KMS-11 (cell line): ENCODE results near the gene CYP27C1.

Source experiments
- H2AFZ ChIP-seq: fragments of 200-600 bp; sonication (generic); 2 replicates; pipeline ENCODE4 v1.6.1; 2016; ENCODE audit warnings: antibody characterized with exemption, mixed run types, low read depth
- H3K27ac ChIP-seq: fragments of 200-600 bp; sonication (generic); 2 replicates; pipeline ENCODE4 v1.6.1; 2016; ENCODE audit warnings: mild to moderate bottlenecking, mixed run types
- H3K27me3 ChIP-seq: fragments of 200-600 bp; sonication (generic); 2 replicates; pipeline ENCODE4 v1.6.1; 2017; ENCODE audit warnings: mild to moderate bottlenecking, low read depth, mixed run types, moderate library complexity; ENCODE audit not compliant: insufficient read depth
- H3K36me3 ChIP-seq: fragments of 200-600 bp; sonication (generic); 2 replicates; pipeline ENCODE4 v1.6.1; 2017; ENCODE audit warnings: mild to moderate bottlenecking, mixed run types; ENCODE audit not compliant: insufficient read depth
- H3K4me1 ChIP-seq: fragments of 200-600 bp; sonication (generic); 2 replicates; pipeline ENCODE4 v1.6.1; 2016; ENCODE audit warnings: mild to moderate bottlenecking, low read depth, mixed run types; ENCODE audit not compliant: poor library complexity, severe bottlenecking
- H3K4me2 ChIP-seq: fragments of 200-600 bp; sonication (generic); 2 replicates; pipeline ENCODE4 v1.7.0; 2016; ENCODE audit warnings: mild to moderate bottlenecking, mixed run types
- H3K4me3 ChIP-seq: fragments of 200-600 bp; sonication (generic); IDR thresholded peaks from 2 replicates; pipeline ENCODE4 v1.6.1; 2017; ENCODE audit warnings: low read depth, low read length, mixed read lengths; ENCODE audit not compliant: insufficient read depth
- H3K79me2 ChIP-seq: fragments of 200-600 bp; sonication (generic); 2 replicates; pipeline ENCODE4 v1.6.1; 2016; ENCODE audit warnings: low read depth, mixed run types; ENCODE audit not compliant: insufficient read depth
- H3K9ac ChIP-seq: fragments of 200-600 bp; sonication (generic); 2 replicates; pipeline ENCODE4 v1.6.1; 2016; ENCODE audit warnings: mild to moderate bottlenecking, mixed run types
- H4K20me1 ChIP-seq: fragments of 200-600 bp; sonication (generic); 2 replicates; pipeline ENCODE4 v1.6.1; 2016; ENCODE audit warnings: mild to moderate bottlenecking, mixed run types; ENCODE audit not compliant: insufficient read depth
- TF ChIP-seq, protein P1 (sequence below): fragments of 200-600 bp; sonication (generic); conservative IDR thresholded peaks from 2 replicates; pipeline ENCODE4 v1.6.1; 2017; ENCODE audit warnings: low read depth, mild to moderate bottlenecking, antibody characterized with exemption, low read length, moderate library complexity, mixed read lengths

The CYP27C1 gene, protein sequence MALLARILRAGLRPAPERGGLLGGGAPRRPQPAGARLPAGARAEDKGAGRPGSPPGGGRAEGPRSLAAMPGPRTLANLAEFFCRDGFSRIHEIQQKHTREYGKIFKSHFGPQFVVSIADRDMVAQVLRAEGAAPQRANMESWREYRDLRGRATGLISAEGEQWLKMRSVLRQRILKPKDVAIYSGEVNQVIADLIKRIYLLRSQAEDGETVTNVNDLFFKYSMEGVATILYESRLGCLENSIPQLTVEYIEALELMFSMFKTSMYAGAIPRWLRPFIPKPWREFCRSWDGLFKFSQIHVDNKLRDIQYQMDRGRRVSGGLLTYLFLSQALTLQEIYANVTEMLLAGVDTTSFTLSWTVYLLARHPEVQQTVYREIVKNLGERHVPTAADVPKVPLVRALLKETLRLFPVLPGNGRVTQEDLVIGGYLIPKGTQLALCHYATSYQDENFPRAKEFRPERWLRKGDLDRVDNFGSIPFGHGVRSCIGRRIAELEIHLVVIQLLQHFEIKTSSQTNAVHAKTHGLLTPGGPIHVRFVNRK

DNA sequence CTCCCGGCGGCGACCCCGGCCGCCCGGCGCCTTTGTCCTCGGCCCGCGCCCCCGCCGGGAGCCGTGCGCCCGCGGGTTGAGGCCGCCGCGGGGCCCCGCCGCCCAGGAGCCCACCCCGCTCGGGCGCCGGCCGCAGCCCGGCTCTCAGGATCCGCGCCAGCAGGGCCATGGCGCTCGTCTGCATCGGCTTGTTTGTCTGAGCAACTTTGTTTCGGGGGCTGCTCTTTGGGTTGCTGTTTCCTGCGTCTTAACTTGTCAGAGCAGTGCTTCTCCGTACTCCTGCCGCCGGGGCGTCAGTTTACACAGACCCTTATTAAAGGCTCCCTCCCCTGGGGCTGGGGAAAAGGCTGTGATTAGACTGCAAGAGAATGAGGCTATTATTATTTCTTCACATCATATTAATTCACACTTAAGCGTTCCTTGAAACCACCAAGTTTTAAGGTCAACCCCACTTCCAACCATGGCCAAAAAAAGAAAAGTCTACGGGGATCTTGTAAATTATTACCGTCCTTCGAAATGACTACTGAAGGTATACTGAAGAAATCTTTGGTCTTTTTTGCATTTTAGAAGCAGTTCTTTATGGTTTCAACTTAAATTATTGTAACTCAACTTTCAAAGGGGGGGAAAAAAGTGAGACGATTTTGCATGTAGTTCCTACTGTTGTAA, at the start of gene CYP27C1:
Gene CYP27C1, minus strand, starts transcription at position 198 of the 666 bp plus-strand sequence. Its CDS starts 29 bp downstream, at position 169.
- H3K36me3 ChIP-seq, result no peaks in the 10 kb centered on the region
- no peak within 1 kb of the TSS for H3K9ac ChIP-seq
- no peak within 1 kb of the TSS for H3K4me2 ChIP-seq
- no peaks in the 10 kb centered on the region for H3K4me1 ChIP-seq
- no peak within 1 kb of the TSS for H2AFZ ChIP-seq
- TF ChIP-seq, protein P1, sequence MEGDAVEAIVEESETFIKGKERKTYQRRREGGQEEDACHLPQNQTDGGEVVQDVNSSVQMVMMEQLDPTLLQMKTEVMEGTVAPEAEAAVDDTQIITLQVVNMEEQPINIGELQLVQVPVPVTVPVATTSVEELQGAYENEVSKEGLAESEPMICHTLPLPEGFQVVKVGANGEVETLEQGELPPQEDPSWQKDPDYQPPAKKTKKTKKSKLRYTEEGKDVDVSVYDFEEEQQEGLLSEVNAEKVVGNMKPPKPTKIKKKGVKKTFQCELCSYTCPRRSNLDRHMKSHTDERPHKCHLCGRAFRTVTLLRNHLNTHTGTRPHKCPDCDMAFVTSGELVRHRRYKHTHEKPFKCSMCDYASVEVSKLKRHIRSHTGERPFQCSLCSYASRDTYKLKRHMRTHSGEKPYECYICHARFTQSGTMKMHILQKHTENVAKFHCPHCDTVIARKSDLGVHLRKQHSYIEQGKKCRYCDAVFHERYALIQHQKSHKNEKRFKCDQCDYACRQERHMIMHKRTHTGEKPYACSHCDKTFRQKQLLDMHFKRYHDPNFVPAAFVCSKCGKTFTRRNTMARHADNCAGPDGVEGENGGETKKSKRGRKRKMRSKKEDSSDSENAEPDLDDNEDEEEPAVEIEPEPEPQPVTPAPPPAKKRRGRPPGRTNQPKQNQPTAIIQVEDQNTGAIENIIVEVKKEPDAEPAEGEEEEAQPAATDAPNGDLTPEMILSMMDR, result no peak
- no peaks in the 10 kb centered on the region for H3K79me2 ChIP-seq
- no peak within 1 kb of the TSS for H3K4me3 ChIP-seq
- no peaks in the 10 kb centered on the region for H3K27me3 ChIP-seq
- no peak within 1 kb of the TSS for H3K27ac ChIP-seq
- no peaks in the 10 kb centered on the region for H4K20me1 ChIP-seq

DNA sequence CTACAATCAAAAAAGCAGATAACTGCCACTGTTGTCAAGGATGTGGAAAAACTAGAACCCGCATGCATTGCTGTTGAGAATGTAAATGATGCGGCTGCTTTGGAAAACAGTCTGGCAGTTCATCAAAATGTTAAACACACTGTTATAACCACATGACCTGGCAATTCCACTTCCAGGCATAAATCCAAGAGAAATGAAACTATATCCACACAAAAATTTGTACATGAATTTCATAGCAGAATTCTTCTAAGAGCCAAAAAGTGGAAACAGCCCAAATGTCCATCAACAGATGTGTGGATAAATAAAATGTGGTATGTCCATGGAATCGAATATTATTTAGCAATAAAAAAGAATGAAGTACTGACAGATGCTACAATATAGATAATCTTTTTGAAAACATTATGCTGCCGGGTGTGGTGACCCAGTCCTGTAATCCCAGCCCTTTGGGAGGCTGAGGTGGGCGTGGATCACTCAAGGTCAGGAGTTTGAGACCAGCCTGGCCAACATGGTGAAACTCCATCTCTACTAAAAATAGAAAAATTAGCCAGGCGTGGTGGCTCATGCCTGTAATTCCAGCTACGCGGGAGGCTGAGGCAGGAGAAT, 41.8 kb upstream of the CYP27C1 start:
- Histone ChIP-seq H3K4me3 (no peak overlapping the region), H3K36me3 (no peaks in the 10 kb centered on the region)
- TF ChIP-seq, protein P1, result no peak

DNA sequence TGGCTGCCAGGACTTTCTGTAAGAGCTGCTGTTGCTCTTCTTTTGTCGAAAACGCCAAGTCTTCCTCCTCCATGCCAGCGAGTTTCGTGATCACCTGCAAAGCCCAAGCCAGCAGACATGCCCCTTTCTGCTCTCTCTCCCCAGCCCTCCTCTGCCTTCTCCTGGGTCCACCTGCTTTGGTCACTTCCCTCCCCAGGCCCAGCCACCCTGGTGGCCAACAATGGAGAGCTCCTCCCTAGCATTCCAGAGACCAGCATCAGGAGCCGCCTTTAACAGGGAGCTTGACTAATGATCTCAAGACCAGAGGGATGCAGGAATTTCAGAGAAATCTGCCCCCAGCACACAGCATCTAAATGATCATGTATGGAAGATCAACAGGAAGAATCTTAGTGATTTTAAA, 39.3 kb upstream of the CYP27C1 start:
- Histone ChIP-seq H3K36me3 (no peaks in the 10 kb centered on the region), H3K4me3 (no peak overlapping the region), H3K9ac (no peak overlapping the region), H3K4me2 (no peak overlapping the region), H2AFZ (no peak overlapping the region), H3K4me1 (no peaks in the 10 kb centered on the region), H3K27ac (no peak overlapping the region), H3K79me2 (no peaks in the 10 kb centered on the region), H4K20me1 (no peaks in the 10 kb centered on the region), H3K27me3 (no peaks in the 10 kb centered on the region)
- TF ChIP-seq, protein P1, result no peak

More for the DNA sequence above, 41.8 kb upstream of the CYP27C1 start:
- Histone ChIP-seq H3K27ac (no peak overlapping the region), H3K9ac (no peak overlapping the region), H3K4me2 (no peak overlapping the region), H3K27me3 (no peaks in the 10 kb centered on the region), H3K4me1 (no peaks in the 10 kb centered on the region), H4K20me1 (no peaks in the 10 kb centered on the region), H2AFZ (no peak overlapping the region), H3K79me2 (no peaks in the 10 kb centered on the region)

DNA sequence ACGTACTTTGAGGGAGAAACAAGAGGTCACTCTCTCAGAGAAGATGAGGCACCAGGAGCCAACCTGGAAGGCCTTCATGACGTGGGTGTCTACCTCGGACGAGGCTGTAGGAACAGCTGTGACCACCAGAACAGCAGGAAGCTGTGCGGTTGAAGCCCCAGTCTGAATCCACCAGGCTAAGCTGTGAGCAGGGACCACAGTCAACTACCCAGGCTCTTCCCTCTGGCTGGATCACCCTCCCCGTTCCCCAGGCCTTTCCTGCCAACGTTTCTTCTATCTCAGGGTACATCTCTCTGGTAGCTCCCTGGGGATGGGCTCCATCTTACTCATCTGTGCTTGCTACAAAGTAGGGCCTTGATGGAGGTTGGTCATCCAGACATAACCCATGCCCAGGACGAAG, 36.8 kb upstream of the CYP27C1 start:
- H2AFZ ChIP-seq, result no peak overlapping the region
- H3K4me2 ChIP-seq, result no peak overlapping the region
- H3K4me3 ChIP-seq, result no peak overlapping the region
- no peak overlapping the region for H3K27ac ChIP-seq
- TF ChIP-seq, protein P1, result no peak
- H3K36me3 ChIP-seq, result no peaks in the 10 kb centered on the region
- no peaks in the 10 kb centered on the region for H4K20me1 ChIP-seq
- no peak overlapping the region for H3K9ac ChIP-seq
- no peaks in the 10 kb centered on the region for H3K4me1 ChIP-seq
- H3K27me3 ChIP-seq, result no peaks in the 10 kb centered on the region
- H3K79me2 ChIP-seq, result no peaks in the 10 kb centered on the region
